ENCODE measurements around the gene SLA2. TPM values are rescaled to one million over a fixed set of nuclear protein-coding genes. Genes with fewer than 3 reads are reported as not detected.

The SLA2 gene
- total and polyA plus RNA-seq, 2 of the 8 experiments (the other 6 are each of a cell fraction or from before 2014, with no cell fraction given) = 0.18 TPM; not detected in 1

DNA sequence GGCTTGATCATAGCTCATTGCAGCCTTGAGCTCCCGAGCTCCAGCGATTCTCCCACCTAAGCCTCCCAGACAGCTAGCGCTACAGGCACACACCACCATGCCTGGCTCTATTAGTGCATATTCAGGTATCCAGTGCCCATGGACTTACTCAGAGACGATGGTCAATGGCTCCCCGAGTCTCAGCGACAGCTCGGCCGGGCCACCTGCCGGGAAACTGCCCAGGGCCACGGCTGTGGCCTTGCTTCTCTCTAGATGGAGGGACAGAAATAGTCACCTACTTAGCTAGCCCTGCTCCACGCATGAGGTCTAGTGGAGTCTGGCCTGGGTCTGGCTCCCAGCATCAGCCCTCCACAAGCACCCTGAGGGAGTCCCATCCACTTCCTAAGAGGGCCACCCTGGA lies 11.7 kb downstream of the SLA2 start:
- H2BK15ac ChIP-seq (ENCODE audit: low read length) = no peak overlapping the region
- H3K4me3 ChIP-seq (ENCODE audit: extremely low read depth in 1 of 4, insufficient read depth in 2 of 4, low read depth in 3 of 4, low read length in 4 of 4) = no peak overlapping the region
- no peaks in the 10 kb centered on the region; a peak in 2 of 7 replicates for H3K4me1 ChIP-seq (replicated peaks in 1 of 4; ENCODE audit: control insufficient read depth in 3 of 4, insufficient read depth in 4 of 4, low read length in 3 of 4)
- no peaks in the 10 kb centered on the region for H3K23me2 ChIP-seq (ENCODE audit: low read depth, low read length)
- no peak overlapping the region for H2BK120ac ChIP-seq (replicated peaks; ENCODE audit: low read depth, low read length)
- ChIA-PET POLR2A (ENCODE audit: partially characterized antibody) (interaction anchor here (0.7 kb wide), 1 partner anchor 43 kb away, joined by 3 read pairs; no protein-coding TSS in a partner anchor), CTCF (ENCODE audit: partially characterized antibody) (interaction anchor here (0.8 to 9.9 kb wide), 7 partner anchors 8 to 244 kb away, joined by 3 to 92 read pairs (median 19); partner anchors contain the start of gene SLA2)
- H3K4me2 ChIP-seq (ENCODE audit: insufficient read depth in 1 of 2, low read depth in 2 of 2, low read length in 2 of 2) = no peak overlapping the region
- no peak overlapping the region for H2BK12ac ChIP-seq (ENCODE audit: low read depth, low read length)
- H3K27ac ChIP-seq (ENCODE audit: low read depth, low read length) = no peak overlapping the region
- H2AK5ac ChIP-seq (ENCODE audit: low read depth, low read length) = no peak overlapping the region
- no peak for FAIRE-seq
- H3K14ac ChIP-seq (ENCODE audit: insufficient read length) = no peak overlapping the region
- 96% methylated on average over 11 of the region's 11 CpGs; no CpG with 5 or more reads in 1 of the 2 experiments for WGBS, 2 experiments (ENCODE audit: extremely low coverage in 1 of 2, insufficient coverage in 1 of 2, insufficient read length in 1 of 2, insufficient replicate concordance in 2 of 2, low coverage in 1 of 2, low lambda C conversion rate in 2 of 2, missing lambda C conversion rate in 1 of 2)
- H3K79me2 ChIP-seq (ENCODE audit: control insufficient read depth in 1 of 2, insufficient read depth in 2 of 2, low read length in 2 of 2) = no peaks in the 10 kb centered on the region
- no peak overlapping the region for H2AFZ ChIP-seq (ENCODE audit: low read length)
- no peaks in the 10 kb centered on the region for H3K79me1 ChIP-seq (ENCODE audit: low read depth, low read length)
- no peaks in the 10 kb centered on the region for H3K27me3 ChIP-seq (replicated peaks in 1 of 4; ENCODE audit: control insufficient read depth in 3 of 4, extremely low read depth in 1 of 4, insufficient read depth in 3 of 4, low read length in 3 of 4)
- H3K23ac ChIP-seq (ENCODE audit: insufficient read length) = no peak overlapping the region
- no peak overlapping the region for H4K91ac ChIP-seq (replicated peaks; ENCODE audit: insufficient read length, low read length)
- no peak overlapping the region for H4K5ac ChIP-seq (ENCODE audit: insufficient read length, low read depth, low read length)
- H2BK5ac ChIP-seq (ENCODE audit: low read depth, low read length) = no peak overlapping the region
- H3K9ac ChIP-seq (replicated peaks in 1 of 4; ENCODE audit: extremely low read depth in 1 of 4, low read depth in 3 of 4, low read length in 3 of 4) = no peak overlapping the region
- DNase-seq (ENCODE audit: low read depth in 1 of 2, low spot score in 2 of 2) = no peak
- H3K9me3 ChIP-seq (ENCODE audit: insufficient read depth in 2 of 2, low read depth in 1 of 2, low read length in 1 of 2) = no peaks in the 10 kb centered on the region
- no peak overlapping the region for H3K56ac ChIP-seq (replicated peaks; ENCODE audit: insufficient read length, low read depth, low read length)
- no peak overlapping the region for H3K18ac ChIP-seq (ENCODE audit: extremely low read depth, low read length)
- TF ChIP-seq TEAD4 (IDR thresholded peaks at IDR 0.05; ENCODE audit: low read depth, low read length) = no peak
- no peak for TF ChIP-seq RNF2 (IDR thresholded peaks at IDR 0.05; ENCODE audit: borderline replicate concordance, low read depth, low read length, missing control alignments, poor library complexity, severe bottlenecking)
- TF ChIP-seq HDAC6 (IDR thresholded peaks at IDR 0.05; ENCODE audit: low read depth, low read length) = no peak
- TF ChIP-seq KDM4A (IDR thresholded peaks at IDR 0.05; ENCODE audit: low read depth, low read length, severe bottlenecking) = no peak
- TF ChIP-seq MAFK (IDR thresholded peaks at IDR 0.05; ENCODE audit: low read depth, low read length) = no peak
- no peak for TF ChIP-seq EZH2 (IDR thresholded peaks at IDR 0.05; ENCODE audit: low read depth, low read length, severe bottlenecking)
- no peak for TF ChIP-seq SIX5 (IDR thresholded peaks at IDR 0.05; ENCODE audit: low read depth, low read length)
- TF ChIP-seq CTBP2 (IDR thresholded peaks at IDR 0.05; ENCODE audit: borderline replicate concordance, insufficient read depth, insufficient read length, low read length) = no peak
- TF ChIP-seq CBX5 (IDR thresholded peaks at IDR 0.05; ENCODE audit: low read depth, low read length) = no peak
- no peak overlapping the region for H3K4ac ChIP-seq (replicated peaks; ENCODE audit: insufficient read length, low read depth, low read length)
- H4K20me1 ChIP-seq (replicated peaks in 1 of 2; ENCODE audit: control insufficient read depth in 1 of 2, insufficient read depth in 2 of 2, low read length in 2 of 2) = no peaks in the 10 kb centered on the region
- no peaks in the 10 kb centered on the region for H3K36me3 ChIP-seq (ENCODE audit: control insufficient read depth in 2 of 4, insufficient read depth in 4 of 4, low read length in 3 of 4)
- no peak overlapping the region for H4K8ac ChIP-seq (ENCODE audit: extremely low read depth, insufficient read depth, low read length)
- no peak overlapping the region for H2BK20ac ChIP-seq (ENCODE audit: low read length)
